GM12878 (cell line): ENCODE measurements around the gene CCM2. TPM values are rescaled to one million over a fixed set of nuclear protein-coding genes. Genes with fewer than 3 reads are reported as not detected.

Experiments
- ATAC-seq: fragments of 200-7000 bp; cut with Tn5 transposase; 3 replicates; pipeline ENCODE4 v1.9.1; 2020; ENCODE audit warnings: mild to moderate bottlenecking, moderate library complexity
- BruUV-seq: library from RNA; stranded (reverse); fragments of 400-500 nt; replicated peaks from 2 replicates; lab custom pipeline; 2021; lab: Mats Ljungman, UMichigan
- CTCF ChIA-PET: fragments of 300-600 bp; sonication (Branson Sonifier 250); formaldehyde crosslinking; extraction: SDS; loops from one replicate; lab custom pipeline; 2021; ENCODE audit warnings: inconsistent platforms; lab: Yijun Ruan, JAX
- POLR2A ChIA-PET: fragments of 350-600 bp; formaldehyde crosslinking; extraction: SDS; loops from one replicate; lab custom pipeline; 2021; ENCODE audit warnings: inconsistent platforms; lab: Charles Lee
- RAD21 ChIA-PET: fragments of 300-600 bp; sonication (Branson Sonifier 250); formaldehyde crosslinking; loops from one replicate; lab custom pipeline; 2023; ENCODE audit warnings: antibody characterized with exemption; ENCODE audit not compliant: unreplicated experiment; lab: Charles Lee
- SMC1A ChIA-PET: fragments of 300-600 bp; sonication (Branson Sonifier 250); formaldehyde crosslinking; loops from one replicate; lab custom pipeline; 2023; ENCODE audit not compliant: unreplicated experiment, uncharacterized antibody; lab: Charles Lee
- DNase-seq: peaks from one replicate; pipeline ENCODE4 v3.0.0-alpha.2; 2011; ENCODE audit warnings: low read depth, low spot score
- FAIRE-seq: peaks from 3 replicates; lab custom pipeline; 2011; peaks lifted over from hg19 to GRCh38; lab: Jason Lieb, UNC
- H2AFZ ChIP-seq: 2 replicates; pipeline ENCODE4 v1.6.0; 2011; ENCODE audit warnings: low read depth, low read length, control low read depth; ENCODE audit not compliant: control insufficient read depth
- H3K27ac ChIP-seq: 2 replicates; pipeline ENCODE4 v1.5.1; 2011; ENCODE audit warnings: control low read depth; ENCODE audit not compliant: control insufficient read depth, insufficient read depth
- H3K27me3 ChIP-seq, 2 experiments: replicated peaks in 1 of 2; 2 replicates each; pipeline versions ENCODE4 v1.6.0 to v1.6.1; 2011; ENCODE audit warnings: low read length in 1 of 2; ENCODE audit not compliant: control insufficient read depth in 2 of 2, insufficient read depth in 2 of 2
- H3K36me3 ChIP-seq, 2 experiments: 2 replicates each; pipeline ENCODE4 v1.5.1; 2011; ENCODE audit warnings: low read length in 1 of 2; ENCODE audit not compliant: control insufficient read depth in 2 of 2, insufficient read depth in 2 of 2
- H3K4me1 ChIP-seq: 2 replicates; pipeline ENCODE4 v1.6.1; 2011; ENCODE audit warnings: mild to moderate bottlenecking, low read length, moderate library complexity, mixed read lengths; ENCODE audit not compliant: control insufficient read depth, insufficient read depth
- H3K4me2 ChIP-seq: 2 replicates; pipeline ENCODE4 v1.6.0; 2011; ENCODE audit warnings: control low read depth; ENCODE audit not compliant: control insufficient read depth, insufficient read depth
- H3K4me3 ChIP-seq: fragments of 200-600 bp; sonication (generic); 2 replicates; pipeline ENCODE4 v1.5.1; 2016
- H3K79me2 ChIP-seq: 2 replicates; pipeline ENCODE4 v1.6.0; 2011; ENCODE audit warnings: low read length; ENCODE audit not compliant: control insufficient read depth, insufficient read depth
- H3K9ac ChIP-seq: 2 replicates; pipeline ENCODE4 v1.8.0; 2011; ENCODE audit warnings: low read length, control low read depth, mixed read lengths; ENCODE audit not compliant: control insufficient read depth, insufficient read depth
- H3K9me3 ChIP-seq: replicated peaks from 3 replicates; pipeline ENCODE4 v1.5.1; 2011; ENCODE audit warnings: mild to moderate bottlenecking, low read length; ENCODE audit not compliant: control insufficient read depth, insufficient read depth
- H4K20me1 ChIP-seq: 2 replicates; pipeline ENCODE4 v1.6.0; 2011; ENCODE audit not compliant: control insufficient read depth, insufficient read depth
- EED ChIP-seq: sonication (generic); IDR thresholded peaks from 2 replicates; pipeline ENCODE4 v1.6.1; 2016; ENCODE audit warnings: antibody characterized with exemption, low read depth
- FOS ChIP-seq: IDR thresholded peaks from 3 replicates; pipeline ENCODE4 v1.6.1; 2011; ENCODE audit warnings: borderline replicate concordance; ENCODE audit not compliant: insufficient read length; ENCODE audit errors: extremely low read depth
- FOXK2 ChIP-seq: fragments of 450-650 bp; IDR thresholded peaks from 2 replicates; pipeline ENCODE4 v1.6.1; 2017; ENCODE audit warnings: mild to moderate bottlenecking, moderate library complexity
- POU2F2 ChIP-seq: IDR thresholded peaks from 3 replicates; pipeline ENCODE4 v1.6.1; 2011; ENCODE audit warnings: low read depth, mild to moderate bottlenecking, low read length, borderline replicate concordance
- ZNF24 ChIP-seq: fragments of 450-650 bp; IDR thresholded peaks from 2 replicates; pipeline ENCODE4 v1.6.1; 2017; ENCODE audit warnings: antibody characterized with exemption, mild to moderate bottlenecking
- WGBS: methylation state at CpG from one replicate; pipeline ENCODE4 v1.1.6; 2016; ENCODE audit warnings: low lambda C conversion rate; ENCODE audit not compliant: insufficient replicate concordance, insufficient coverage; ENCODE audit errors: missing lambda C conversion rate; 5-methylcytosine and 5-hydroxymethylcytosine counted together
- in situ Hi-C: fragments of 300-500 bp; cut with MboI; formaldehyde crosslinking; loops from 9 replicates; pipeline ENCODE4 v1.14.3; 2018; ENCODE audit warnings: mixed read lengths
- intact Hi-C: fragments of 100-400 bp; cut with micrococcal nuclease; formaldehyde crosslinking; loops from one replicate; pipeline ENCODE4 v1.14.2; 2022; ENCODE audit not compliant: unreplicated experiment
- polyA plus RNA-seq, 11 experiments: library from polyadenylated mRNA; depleted of rRNA in 4 of 11; unstranded in 6 of 11; stranded (reverse) in 5 of 11; fragments of >200 nt; fragmentation: Nextera tagmentation in 4 of 11; fragmentation: Illumina TruSeq in 1 of 11; extraction: Ambion mirVana in 4 of 11; extraction: Trizol in 1 of 11; gene quantifications; 1 replicate in 1 of 11; 2 replicates in 10 of 11; pipeline versions ENCODE4 v1.2.1 to v1.2.3, GENCODE V29; 2011 to 2016; ENCODE audit warnings: inconsistent platforms in 2 of 11, missing spikeins in 2 of 11, low read depth in 1 of 11
- total RNA-seq, 4 experiments: library from RNA; depleted of rRNA in 3 of 4; stranded (reverse); fragments of >200 nt in 3 of 4; fragmentation: Illumina TruSeq in 1 of 4; extraction: Trizol in 1 of 4; gene quantifications; 2 replicates each; pipeline versions ENCODE4 v1.2.1 to v1.2.3, GENCODE V29; 2013 to 2021

Gene CCM2
- total and polyA plus RNA-seq, 10 of the 15 experiments (the other 5 are each of a cell fraction or from before 2014, with no cell fraction given), result 1.00 to 82.3 (median 48.7) TPM

DNA sequence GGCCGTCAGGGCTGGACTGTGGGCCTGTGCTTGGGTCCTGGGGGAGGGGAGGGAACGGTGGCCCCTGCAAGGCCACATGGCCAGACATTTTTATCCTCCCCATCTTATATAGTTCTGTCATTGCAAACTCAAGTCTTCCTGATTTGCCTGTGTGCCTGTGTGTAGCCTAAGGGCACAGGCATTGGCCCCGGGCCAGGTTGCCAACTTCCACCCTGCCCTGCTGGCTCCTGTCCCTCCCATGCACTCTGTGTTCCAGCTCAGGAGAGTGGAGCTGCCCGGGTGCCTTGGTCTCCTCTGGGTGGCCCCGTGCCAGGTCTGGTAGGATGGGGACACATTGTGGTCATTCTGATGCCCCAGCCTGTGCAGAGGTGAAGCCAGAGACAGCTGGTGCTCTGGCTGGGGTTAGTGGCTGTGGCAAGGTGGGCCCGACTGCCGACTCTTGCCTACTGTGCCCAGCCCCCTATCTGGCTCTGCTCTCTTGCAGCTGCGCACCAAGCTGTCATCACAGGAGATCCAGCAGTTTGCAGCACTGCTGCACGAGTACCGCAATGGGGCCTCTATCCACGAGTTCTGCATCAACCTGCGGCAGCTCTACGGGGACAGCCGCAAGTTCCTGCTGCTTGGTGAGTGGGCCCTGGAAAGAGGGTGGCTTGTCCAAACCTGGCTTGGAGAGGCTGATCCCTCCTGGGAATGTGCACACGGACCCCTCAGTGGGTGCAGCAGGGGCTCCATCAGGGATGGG, 74.0 kb downstream of the CCM2 start (continued):
- TF ChIP-seq EED (no peak), FOS (no peak), ZNF24 (no peak)

DNA sequence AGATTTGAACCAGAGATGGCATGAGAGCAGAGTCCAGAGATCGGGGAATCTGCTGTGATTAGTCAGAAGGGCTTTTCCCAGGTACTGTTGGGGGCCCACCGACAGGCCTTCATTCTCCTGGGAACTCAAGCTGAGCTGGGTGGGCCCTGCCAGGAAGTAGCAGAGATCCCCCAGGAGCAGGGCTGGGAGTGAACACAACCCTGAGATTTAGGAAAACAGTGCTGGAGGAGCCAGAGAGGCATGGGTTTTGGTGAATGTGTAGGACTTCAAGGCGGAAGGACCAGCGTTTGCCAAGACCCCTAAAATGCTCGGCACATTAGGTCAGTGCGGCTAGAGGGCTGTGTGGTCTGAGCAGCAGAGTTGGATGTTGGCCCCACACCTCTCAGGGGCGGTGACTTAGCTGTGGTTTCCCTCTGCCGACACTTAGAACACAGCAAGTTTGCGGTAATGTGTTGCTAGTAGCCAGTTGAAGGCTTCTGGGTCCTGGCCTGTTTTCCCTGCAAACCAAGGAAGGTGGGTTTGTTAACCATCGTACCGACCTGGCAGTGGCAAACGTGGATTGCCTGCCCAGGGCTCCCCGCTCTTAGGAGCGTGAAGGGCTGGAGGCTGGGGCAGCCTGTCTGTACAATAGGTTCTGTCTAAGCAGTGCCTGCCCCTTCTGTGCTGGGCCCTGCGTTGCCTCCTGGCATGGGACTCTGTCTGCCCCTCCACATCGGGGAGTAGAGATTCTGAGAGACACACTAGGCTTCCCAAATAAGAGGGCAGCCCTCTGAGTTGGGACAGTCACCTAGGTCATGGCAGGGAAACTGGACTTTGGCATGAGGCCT, 74.7 kb downstream of the CCM2 start:
- TF ChIP-seq POU2F2, result no peak
- no peak for TF ChIP-seq FOXK2

More for the DNA sequence above, 74.7 kb downstream of the CCM2 start:
- ChIA-PET RAD21 (no interaction called here), SMC1A (no interaction called here), POLR2A (no interaction called here), CTCF (no interaction called here)
- in situ Hi-C loops (no loop called here), intact Hi-C loops (no loop called here)
- H3K79me2 ChIP-seq, result no peaks in the 10 kb centered on the region
- BruUV-seq, result no TSS peak
- H2AFZ ChIP-seq, result no peak overlapping the region
- no peak overlapping the region for H3K9ac ChIP-seq
- ATAC-seq (no peak), FAIRE-seq (no peak), DNase-seq (no peak)
- no peaks in the 10 kb centered on the region for H3K27me3 ChIP-seq
- peaks cover 23 to 52% of the 10 kb centered on the region in 2 experiments for H3K36me3 ChIP-seq
- 86% methylated on average over 16 of the region's 16 CpGs for WGBS
- no peaks in the 10 kb centered on the region for H3K9me3 ChIP-seq
- no peak overlapping the region for H3K4me2 ChIP-seq
- no peak overlapping the region for H3K27ac ChIP-seq
- H3K4me3 ChIP-seq, result no peak overlapping the region
- H4K20me1 ChIP-seq, result no peaks in the 10 kb centered on the region
- H3K4me1 ChIP-seq, result no peaks in the 10 kb centered on the region
